GM23338 (cell line): ENCODE data around the gene LRTM1.

Experiments used
- CREB1 ChIP-seq: fragments of 250-450 bp; sonication (Bioruptor Pico); IDR thresholded peaks from 2 replicates; pipeline ENCODE4 v1.5.0; 2020; ENCODE audit warnings: low read depth, mild to moderate bottlenecking, moderate library complexity
- EZH2 ChIP-seq: fragments of 200-600 bp; sonication (generic); IDR thresholded peaks from one replicate; pipeline ENCODE4 v1.8.0; 2017; ENCODE audit warnings: antibody characterized with exemption, mild to moderate bottlenecking, low read depth; ENCODE audit not compliant: unreplicated experiment
- EZH2phosphoT487 ChIP-seq: fragments of 200-600 bp; sonication (generic); IDR thresholded peaks from one replicate; pipeline ENCODE4 v1.8.1; 2018; ENCODE audit warnings: antibody characterized with exemption; ENCODE audit not compliant: unreplicated experiment
- JUNB ChIP-seq: IDR thresholded peaks from one replicate; pipeline ENCODE4 v1.6.1; 2016; ENCODE audit warnings: antibody characterized with exemption; ENCODE audit not compliant: unreplicated experiment
- NANOG ChIP-seq: IDR thresholded peaks from 2 replicates; pipeline ENCODE4 v1.6.1; 2016; ENCODE audit warnings: antibody characterized with exemption, borderline replicate concordance
- POLR2AphosphoS5 ChIP-seq: IDR thresholded peaks from 2 replicates; pipeline ENCODE4 v1.6.1; 2016; ENCODE audit warnings: antibody characterized with exemption, low read depth
- TF ChIP-seq, protein P1 (sequence below), 2 experiments: fragments of 200-600 bp in 1 of 2; sonication (generic) in 1 of 2; conservative IDR thresholded peaks; 2 replicates each; pipeline versions ENCODE4 v1.5.1 to v1.6.1; 2016 to 2017; ENCODE audit warnings: antibody characterized with exemption in 2 of 2, low read depth in 2 of 2, mild to moderate bottlenecking in 2 of 2, moderate library complexity in 1 of 2
- TF ChIP-seq, protein P2 (sequence below): fragments of 250-450 bp; sonication (Bioruptor Pico); IDR thresholded peaks from 2 replicates; pipeline ENCODE4 v1.5.0; 2020; ENCODE audit warnings: mild to moderate bottlenecking, moderate library complexity
- TF ChIP-seq, protein P3 (sequence below): IDR thresholded peaks from 2 replicates; pipeline ENCODE4 v1.6.1; 2016; ENCODE audit warnings: antibody characterized with exemption
- TF ChIP-seq, protein P4 (sequence below): IDR thresholded peaks from one replicate; pipeline ENCODE4 v1.6.1; 2018; ENCODE audit warnings: antibody characterized with exemption; ENCODE audit not compliant: unreplicated experiment

DNA sequence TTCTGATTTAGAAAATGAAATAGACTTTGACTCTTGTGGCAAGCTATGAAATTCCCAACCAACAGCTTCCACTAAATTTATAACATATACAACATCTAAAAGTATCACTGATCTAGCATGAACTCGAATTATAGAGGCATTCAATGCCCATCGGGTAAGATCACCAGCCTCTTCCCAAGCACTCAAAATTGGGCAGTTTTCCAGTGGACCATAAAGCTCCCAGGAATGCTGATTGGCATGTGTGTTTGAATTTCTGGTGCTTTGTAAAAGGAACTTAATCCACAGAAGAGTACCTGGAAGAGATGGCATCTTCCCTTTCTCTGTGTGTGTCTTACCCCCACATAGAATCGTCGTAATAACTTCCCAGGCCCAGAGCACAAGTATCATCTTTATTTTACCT lies 10.0 kb downstream of the LRTM1 start:
- TF ChIP-seq, protein P1, sequence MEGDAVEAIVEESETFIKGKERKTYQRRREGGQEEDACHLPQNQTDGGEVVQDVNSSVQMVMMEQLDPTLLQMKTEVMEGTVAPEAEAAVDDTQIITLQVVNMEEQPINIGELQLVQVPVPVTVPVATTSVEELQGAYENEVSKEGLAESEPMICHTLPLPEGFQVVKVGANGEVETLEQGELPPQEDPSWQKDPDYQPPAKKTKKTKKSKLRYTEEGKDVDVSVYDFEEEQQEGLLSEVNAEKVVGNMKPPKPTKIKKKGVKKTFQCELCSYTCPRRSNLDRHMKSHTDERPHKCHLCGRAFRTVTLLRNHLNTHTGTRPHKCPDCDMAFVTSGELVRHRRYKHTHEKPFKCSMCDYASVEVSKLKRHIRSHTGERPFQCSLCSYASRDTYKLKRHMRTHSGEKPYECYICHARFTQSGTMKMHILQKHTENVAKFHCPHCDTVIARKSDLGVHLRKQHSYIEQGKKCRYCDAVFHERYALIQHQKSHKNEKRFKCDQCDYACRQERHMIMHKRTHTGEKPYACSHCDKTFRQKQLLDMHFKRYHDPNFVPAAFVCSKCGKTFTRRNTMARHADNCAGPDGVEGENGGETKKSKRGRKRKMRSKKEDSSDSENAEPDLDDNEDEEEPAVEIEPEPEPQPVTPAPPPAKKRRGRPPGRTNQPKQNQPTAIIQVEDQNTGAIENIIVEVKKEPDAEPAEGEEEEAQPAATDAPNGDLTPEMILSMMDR (conservative IDR thresholded peaks at IDR 0.05; ENCODE audit: low read depth in 2 of 2) = no peak
- TF ChIP-seq POLR2AphosphoS5 (no peak), EZH2 (no peak), EZH2phosphoT487 (no peak), JUNB (no peak), NANOG (no peak), CREB1 (CRISPR knock-in tag) (no peak)
- TF ChIP-seq, protein P2, sequence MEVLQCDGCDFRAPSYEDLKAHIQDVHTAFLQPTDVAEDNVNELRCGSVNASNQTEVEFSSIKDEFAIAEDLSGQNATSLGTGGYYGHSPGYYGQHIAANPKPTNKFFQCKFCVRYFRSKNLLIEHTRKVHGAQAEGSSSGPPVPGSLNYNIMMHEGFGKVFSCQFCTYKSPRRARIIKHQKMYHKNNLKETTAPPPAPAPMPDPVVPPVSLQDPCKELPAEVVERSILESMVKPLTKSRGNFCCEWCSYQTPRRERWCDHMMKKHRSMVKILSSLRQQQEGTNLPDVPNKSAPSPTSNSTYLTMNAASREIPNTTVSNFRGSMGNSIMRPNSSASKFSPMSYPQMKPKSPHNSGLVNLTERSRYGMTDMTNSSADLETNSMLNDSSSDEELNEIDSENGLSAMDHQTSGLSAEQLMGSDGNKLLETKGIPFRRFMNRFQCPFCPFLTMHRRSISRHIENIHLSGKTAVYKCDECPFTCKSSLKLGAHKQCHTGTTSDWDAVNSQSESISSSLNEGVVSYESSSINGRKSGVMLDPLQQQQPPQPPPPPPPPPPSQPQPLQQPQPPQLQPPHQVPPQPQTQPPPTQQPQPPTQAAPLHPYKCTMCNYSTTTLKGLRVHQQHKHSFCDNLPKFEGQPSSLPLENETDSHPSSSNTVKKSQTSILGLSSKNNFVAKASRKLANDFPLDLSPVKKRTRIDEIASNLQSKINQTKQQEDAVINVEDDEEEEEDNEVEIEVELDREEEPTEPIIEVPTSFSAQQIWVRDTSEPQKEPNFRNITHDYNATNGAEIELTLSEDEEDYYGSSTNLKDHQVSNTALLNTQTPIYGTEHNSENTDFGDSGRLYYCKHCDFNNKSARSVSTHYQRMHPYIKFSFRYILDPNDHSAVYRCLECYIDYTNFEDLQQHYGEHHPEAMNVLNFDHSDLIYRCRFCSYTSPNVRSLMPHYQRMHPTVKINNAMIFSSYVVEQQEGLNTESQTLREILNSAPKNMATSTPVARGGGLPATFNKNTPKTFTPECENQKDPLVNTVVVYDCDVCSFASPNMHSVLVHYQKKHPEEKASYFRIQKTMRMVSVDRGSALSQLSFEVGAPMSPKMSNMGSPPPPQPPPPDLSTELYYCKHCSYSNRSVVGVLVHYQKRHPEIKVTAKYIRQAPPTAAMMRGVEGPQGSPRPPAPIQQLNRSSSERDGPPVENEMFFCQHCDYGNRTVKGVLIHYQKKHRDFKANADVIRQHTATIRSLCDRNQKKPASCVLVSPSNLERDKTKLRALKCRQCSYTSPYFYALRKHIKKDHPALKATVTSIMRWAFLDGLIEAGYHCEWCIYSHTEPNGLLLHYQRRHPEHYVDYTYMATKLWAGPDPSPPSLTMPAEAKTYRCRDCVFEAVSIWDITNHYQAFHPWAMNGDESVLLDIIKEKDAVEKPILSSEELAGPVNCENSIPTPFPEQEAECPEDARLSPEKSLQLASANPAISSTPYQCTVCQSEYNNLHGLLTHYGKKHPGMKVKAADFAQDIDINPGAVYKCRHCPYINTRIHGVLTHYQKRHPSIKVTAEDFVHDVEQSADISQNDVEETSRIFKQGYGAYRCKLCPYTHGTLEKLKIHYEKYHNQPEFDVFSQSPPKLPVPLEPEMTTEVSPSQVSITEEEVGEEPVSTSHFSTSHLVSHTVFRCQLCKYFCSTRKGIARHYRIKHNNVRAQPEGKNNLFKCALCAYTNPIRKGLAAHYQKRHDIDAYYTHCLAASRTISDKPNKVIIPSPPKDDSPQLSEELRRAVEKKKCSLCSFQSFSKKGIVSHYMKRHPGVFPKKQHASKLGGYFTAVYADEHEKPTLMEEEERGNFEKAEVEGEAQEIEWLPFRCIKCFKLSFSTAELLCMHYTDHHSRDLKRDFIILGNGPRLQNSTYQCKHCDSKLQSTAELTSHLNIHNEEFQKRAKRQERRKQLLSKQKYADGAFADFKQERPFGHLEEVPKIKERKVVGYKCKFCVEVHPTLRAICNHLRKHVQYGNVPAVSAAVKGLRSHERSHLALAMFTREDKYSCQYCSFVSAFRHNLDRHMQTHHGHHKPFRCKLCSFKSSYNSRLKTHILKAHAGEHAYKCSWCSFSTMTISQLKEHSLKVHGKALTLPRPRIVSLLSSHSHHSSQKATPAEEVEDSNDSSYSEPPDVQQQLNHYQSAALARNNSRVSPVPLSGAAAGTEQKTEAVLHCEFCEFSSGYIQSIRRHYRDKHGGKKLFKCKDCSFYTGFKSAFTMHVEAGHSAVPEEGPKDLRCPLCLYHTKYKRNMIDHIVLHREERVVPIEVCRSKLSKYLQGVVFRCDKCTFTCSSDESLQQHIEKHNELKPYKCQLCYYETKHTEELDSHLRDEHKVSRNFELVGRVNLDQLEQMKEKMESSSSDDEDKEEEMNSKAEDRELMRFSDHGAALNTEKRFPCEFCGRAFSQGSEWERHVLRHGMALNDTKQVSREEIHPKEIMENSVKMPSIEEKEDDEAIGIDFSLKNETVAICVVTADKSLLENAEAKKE = no peak
- TF ChIP-seq, protein P3, sequence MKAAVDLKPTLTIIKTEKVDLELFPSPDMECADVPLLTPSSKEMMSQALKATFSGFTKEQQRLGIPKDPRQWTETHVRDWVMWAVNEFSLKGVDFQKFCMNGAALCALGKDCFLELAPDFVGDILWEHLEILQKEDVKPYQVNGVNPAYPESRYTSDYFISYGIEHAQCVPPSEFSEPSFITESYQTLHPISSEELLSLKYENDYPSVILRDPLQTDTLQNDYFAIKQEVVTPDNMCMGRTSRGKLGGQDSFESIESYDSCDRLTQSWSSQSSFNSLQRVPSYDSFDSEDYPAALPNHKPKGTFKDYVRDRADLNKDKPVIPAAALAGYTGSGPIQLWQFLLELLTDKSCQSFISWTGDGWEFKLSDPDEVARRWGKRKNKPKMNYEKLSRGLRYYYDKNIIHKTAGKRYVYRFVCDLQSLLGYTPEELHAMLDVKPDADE = no peak
- TF ChIP-seq, protein P4, sequence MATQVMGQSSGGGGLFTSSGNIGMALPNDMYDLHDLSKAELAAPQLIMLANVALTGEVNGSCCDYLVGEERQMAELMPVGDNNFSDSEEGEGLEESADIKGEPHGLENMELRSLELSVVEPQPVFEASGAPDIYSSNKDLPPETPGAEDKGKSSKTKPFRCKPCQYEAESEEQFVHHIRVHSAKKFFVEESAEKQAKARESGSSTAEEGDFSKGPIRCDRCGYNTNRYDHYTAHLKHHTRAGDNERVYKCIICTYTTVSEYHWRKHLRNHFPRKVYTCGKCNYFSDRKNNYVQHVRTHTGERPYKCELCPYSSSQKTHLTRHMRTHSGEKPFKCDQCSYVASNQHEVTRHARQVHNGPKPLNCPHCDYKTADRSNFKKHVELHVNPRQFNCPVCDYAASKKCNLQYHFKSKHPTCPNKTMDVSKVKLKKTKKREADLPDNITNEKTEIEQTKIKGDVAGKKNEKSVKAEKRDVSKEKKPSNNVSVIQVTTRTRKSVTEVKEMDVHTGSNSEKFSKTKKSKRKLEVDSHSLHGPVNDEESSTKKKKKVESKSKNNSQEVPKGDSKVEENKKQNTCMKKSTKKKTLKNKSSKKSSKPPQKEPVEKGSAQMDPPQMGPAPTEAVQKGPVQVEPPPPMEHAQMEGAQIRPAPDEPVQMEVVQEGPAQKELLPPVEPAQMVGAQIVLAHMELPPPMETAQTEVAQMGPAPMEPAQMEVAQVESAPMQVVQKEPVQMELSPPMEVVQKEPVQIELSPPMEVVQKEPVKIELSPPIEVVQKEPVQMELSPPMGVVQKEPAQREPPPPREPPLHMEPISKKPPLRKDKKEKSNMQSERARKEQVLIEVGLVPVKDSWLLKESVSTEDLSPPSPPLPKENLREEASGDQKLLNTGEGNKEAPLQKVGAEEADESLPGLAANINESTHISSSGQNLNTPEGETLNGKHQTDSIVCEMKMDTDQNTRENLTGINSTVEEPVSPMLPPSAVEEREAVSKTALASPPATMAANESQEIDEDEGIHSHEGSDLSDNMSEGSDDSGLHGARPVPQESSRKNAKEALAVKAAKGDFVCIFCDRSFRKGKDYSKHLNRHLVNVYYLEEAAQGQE = no peak
